Fibroblast of the aortic adventitia (primary cell): ENCODE results near the gene ULK4. TPM values are rescaled to one million over a fixed set of nuclear protein-coding genes. Genes with fewer than 3 reads are reported as not detected.

Experiments
- DNase-seq: peaks from one replicate; pipeline ENCODE4 v3.0.0-alpha.2; 2010; ENCODE audit warnings: low read depth
- H3K4me3 ChIP-seq: 2 replicates; pipeline ENCODE4 v1.5.1; 2011; ENCODE audit warnings: low read depth, mild to moderate bottlenecking, control low read depth, low read length, moderate library complexity
- total RNA-seq: library from RNA; depleted of rRNA; stranded (reverse); fragments of >200 nt; gene quantifications from 2 replicates; pipeline ENCODE4 v1.2.3, GENCODE V29; 2012; ENCODE audit warnings: low replicate concordance
- TF ChIP-seq, protein P1 (sequence below): IDR thresholded peaks from 2 replicates; pipeline ENCODE4 v1.5.1; 2011; ENCODE audit warnings: mild to moderate bottlenecking, low read length, control low read depth, inconsistent platforms; ENCODE audit not compliant: insufficient read depth

ULK4 gene
- total RNA-seq, 1 donor = 16.1 TPM

DNA sequence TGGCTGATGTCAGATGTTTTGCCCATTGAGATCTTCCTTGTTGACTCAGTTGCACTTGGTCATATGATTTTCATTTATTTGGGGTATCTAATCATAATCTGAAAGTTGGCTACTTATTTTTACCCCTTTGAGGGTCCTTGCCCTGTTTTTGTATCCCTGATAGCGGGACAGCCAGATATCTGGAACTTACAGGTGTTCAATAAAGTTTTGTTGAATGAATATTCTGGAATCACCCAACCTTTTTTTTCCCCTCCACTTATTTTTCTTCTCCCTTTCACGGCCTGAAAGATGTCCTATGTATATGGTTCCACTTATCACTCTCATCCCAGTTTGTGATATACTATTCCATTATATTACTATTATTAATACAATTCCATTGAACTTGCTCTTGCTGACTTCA is 749.8 kb downstream of the ULK4 start:
- TF ChIP-seq, protein P1, sequence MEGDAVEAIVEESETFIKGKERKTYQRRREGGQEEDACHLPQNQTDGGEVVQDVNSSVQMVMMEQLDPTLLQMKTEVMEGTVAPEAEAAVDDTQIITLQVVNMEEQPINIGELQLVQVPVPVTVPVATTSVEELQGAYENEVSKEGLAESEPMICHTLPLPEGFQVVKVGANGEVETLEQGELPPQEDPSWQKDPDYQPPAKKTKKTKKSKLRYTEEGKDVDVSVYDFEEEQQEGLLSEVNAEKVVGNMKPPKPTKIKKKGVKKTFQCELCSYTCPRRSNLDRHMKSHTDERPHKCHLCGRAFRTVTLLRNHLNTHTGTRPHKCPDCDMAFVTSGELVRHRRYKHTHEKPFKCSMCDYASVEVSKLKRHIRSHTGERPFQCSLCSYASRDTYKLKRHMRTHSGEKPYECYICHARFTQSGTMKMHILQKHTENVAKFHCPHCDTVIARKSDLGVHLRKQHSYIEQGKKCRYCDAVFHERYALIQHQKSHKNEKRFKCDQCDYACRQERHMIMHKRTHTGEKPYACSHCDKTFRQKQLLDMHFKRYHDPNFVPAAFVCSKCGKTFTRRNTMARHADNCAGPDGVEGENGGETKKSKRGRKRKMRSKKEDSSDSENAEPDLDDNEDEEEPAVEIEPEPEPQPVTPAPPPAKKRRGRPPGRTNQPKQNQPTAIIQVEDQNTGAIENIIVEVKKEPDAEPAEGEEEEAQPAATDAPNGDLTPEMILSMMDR = no peak
- H3K4me3 ChIP-seq = no peak overlapping the region
- no peak for DNase-seq

DNA sequence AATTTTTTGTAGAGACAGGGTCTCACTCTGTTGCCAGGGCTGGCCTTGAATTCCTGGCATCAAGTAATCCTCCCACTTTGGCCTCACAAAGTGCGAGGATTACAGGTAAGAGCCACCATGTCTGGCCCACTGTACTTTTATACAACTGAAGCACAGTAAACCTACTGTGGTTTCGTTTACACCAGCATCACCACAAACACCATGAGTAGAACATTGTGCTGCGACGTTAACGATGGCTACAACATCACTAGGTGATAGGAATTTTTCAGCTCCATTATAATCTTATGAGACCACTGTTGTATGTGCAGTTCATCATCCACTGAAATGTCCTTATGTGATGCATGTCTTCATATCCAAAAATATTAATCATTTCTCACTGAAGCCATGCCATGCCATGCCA is 750.9 kb downstream of the ULK4 start:
- H3K4me3 ChIP-seq = no peak overlapping the region
- TF ChIP-seq, protein P1 = no peak
- DNase-seq = no peak

DNA sequence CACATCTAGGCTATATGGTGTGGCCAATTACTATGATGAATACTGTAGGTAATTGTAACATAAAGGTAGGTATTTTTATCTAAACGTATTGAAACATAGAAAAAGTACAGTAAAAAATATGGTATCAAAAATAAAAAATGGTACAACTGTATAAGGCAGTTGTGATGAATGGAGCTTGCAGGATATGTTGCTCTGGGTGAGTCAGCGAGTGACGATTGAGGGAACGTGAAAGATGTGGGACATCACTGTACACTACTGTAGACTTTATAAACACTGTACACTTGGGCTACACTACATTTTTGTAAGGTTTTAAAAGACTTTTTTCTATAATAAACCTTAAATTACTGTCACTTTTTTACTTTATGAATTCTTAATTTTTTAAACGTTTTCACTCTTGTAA is 752.3 kb downstream of the ULK4 start:
- DNase-seq = no peak
- TF ChIP-seq, protein P1 = no peak
- H3K4me3 ChIP-seq = no peak overlapping the region

DNA sequence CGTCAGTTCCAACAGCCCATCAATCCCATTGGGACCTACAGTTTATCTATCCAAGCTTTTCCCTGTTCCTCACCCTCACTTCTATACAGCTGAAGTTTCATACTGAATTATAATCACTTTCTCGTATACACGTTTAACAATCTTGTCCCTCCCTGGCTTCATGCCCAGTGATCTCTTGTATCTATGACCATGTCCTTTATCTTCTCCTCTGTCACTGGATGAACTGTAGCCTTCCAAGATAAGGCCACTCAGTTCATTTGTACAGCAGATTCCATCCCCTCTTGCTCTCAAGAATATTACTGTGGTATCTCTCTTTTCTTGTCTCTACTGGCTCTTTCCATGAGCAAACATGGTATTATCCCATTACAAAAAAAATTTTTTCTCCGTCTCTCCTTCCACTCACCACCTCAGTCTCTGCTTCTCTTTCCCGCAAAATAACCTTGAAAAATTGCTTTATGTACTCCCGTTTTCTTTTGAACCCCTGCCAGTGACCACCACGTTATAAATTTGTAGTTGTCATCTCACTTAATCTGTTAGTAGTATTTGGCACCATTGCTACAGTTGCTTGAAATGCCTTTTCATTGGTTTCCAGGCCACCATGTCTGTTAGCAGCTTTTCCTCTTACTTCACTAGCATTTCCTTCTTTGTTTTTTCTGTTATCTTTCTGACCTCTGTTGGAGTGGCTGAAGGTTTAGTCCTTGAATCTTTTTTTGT is 753.2 kb downstream of the ULK4 start:
- TF ChIP-seq, protein P1 = no peak
- no peak overlapping the region for H3K4me3 ChIP-seq
- no peak for DNase-seq

DNA sequence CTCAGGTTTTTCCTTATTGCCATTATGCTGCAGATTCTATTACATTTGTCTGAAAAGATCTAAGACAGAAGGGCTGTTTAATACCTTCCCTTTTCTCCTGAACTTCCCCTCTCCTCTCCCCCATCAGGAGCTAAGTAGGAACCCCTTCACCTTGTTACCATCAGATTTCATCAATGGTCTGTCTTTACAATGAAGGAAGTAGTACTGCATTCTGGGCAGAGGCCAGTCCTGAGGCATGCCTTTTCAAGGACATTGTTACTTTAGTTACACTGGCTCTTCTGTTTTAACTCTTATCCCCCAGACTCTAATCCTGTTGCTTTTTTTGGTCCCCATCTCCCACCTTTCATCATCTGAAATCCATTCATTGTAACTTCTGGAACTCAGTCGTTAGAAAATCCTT is 754.5 kb downstream of the ULK4 start:
- no peak overlapping the region for H3K4me3 ChIP-seq
- TF ChIP-seq, protein P1 = no peak
- no peak for DNase-seq

DNA sequence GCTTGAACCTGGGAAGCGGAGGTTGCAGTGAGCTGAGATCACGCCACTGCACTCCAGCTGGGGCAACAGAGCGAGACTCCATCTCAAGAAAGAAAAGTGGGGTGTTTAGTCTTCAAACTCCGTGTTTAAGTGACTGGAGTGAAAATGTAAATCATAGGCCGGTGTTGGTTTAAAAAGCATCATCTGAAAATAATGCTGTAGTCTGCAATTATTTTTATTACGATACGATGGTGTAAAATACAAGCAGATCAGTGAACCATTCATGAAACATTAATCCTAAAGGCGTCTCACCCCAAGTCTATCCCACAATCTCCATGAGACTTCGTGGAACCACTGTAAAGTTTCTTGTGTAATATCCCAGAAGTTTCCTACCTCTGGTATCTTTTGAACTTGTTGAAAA is 756.3 kb downstream of the ULK4 start:
- TF ChIP-seq, protein P1 = no peak
- H3K4me3 ChIP-seq = no peak overlapping the region
- no peak for DNase-seq

DNA sequence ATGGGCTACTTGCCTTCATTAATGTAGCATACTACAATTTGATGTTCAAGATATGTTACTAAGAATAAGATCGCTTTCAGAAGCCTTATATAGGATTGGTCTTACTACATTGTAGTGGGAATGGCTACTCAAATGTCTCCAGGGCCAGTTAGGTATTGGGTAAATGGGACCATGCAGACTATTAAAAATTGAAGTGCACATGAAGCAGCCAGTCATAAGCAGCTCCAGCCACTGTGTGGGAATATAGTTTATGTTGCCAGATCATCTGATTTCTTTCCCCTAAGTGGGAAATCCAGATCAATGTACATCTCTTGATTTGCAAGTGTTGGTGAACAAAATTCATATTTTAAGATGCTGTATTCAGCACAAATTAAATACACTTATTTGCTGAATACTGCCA is 757.5 kb downstream of the ULK4 start:
- TF ChIP-seq, protein P1 = no peak
- H3K4me3 ChIP-seq = no peak overlapping the region

More for the DNA sequence above, 757.5 kb downstream of the ULK4 start:
- DNase-seq = no peak
